Activated T-cell treated with anti-CD3 and anti-CD28 coated beads for 48 hours (primary cell): ENCODE results near the gene BAIAP3.

Experiments
- DNase-seq: peaks from one replicate; pipeline ENCODE4 v3.0.0-alpha.2; 2020; ENCODE audit warnings: low read depth

Gene BAIAP3

DNA sequence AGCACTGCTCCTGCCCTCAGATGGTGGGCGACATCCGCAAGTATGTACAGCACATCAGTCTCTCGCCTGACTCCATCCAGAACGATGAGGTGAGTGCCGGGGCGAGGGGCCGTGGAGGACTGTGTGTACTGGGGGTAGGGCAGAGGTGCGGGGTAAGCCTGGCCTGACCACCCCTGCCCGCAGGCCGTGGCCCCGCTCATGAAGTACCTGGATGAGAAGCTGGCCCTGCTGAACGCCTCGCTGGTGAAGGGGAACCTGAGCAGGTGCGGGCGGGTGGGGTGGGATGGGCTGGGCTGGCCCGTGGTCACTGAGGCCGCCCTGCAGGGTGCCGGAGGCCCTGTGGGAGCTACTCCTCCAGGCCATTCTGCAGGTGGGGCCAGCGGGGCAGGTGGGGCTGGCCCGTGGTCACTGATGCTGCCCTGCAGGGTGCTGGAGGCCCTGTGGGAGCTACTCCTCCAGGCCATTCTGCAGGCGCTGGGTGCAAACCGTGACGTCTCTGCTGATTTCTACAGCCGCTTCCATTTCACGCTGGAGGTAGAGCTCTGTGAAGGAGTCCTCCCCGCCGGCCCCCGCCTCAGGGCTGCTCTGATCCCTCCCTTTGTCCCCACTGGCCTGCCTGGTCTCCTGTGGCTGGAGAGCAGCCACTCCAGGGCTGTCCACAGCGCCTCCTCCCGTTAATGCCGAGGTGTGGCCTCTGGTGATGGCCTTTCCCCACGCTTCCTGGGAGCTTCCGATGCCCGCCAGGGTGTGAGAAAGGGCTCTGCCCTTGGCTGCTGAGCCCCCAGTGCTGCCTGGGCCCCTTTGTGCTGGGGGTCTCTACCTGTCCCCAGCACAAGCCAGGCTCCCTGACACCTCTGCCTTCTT is 13.2 kb downstream of the BAIAP3 start:
- no peak for DNase-seq

DNA sequence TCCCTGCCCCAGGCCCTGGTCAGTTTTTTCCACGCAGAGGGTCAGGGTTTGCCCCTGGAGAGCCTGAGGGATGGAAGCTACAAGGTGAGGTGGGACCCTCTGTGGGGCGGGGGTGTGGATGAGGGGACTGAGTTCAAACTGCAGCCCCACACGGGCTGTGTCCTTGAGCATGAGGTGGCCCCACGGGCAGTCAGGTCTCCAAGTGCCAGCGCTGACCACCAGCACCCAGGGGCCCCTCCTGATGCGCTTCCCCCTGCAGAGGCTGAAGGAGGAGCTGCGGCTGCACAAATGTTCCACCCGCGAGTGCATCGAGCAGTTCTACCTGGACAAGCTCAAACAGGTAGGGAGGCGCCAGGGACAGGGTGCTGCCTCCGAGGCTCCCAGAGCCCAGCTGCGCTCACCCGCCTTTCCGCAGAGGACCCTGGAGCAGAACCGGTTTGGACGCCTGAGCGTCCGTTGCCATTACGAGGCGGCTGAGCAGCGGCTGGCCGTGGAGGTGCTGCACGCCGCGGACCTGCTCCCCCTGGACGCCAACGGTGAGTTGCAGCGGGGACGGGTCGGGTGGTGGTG is 13.9 kb downstream of the BAIAP3 start:
- no peak for DNase-seq

DNA sequence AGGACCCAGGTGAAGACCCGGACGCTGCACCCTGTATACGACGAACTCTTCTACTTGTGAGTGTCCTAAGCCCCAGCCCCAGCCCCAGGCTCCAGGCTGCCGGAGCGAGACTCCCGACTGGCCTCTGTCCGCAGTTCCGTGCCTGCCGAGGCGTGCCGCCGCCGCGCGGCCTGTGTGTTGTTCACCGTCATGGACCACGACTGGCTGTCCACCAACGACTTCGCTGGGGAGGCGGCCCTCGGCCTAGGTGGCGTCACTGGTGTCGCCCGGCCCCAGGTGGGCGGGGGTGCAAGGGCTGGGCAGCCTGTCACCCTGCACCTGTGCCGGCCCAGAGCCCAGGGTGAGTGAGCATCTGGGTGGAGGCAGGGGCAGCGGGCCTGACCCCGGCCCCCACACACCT is 14.5 kb downstream of the BAIAP3 start:
- no peak for DNase-seq

DNA sequence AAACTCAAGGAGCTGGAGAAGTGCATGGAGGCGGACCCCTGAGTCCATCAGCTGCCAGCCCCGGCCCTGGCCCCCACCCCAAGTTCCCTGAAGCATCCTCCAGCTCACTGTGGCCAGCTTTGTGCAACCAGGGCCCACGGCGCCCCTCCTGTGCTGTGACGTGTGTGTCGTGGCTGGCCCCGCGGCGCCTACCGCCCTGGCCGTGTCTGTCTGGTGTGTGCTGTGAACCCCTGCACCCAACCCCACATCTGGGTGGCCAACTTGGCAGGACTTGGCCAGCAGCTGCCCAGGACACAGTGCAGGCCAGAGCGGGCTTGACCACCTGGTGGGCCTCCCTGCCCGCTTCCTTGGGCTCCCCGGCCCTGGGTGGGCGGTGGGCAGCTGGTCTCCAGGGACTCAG is 15.0 kb downstream of the BAIAP3 start:
- DNase-seq: no peak

DNA sequence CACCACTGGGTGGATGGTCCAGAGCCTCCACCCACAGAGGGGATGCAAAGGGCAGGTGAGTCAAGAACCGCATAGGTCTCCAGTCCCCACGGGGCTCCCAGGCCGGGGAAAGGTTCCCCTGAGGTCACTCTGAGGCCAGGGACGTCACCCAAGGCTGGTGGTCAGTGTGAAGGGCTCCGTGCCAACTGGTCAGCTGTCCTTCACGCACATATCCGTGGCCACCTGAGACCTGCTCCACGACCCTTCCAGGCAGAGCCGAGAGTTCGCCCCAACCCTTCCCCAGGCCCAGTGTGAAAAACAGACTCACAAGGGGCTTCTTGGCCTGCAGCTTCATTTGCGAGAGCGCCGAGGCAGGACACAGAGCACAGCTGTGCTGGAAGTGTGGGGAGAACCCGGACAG is 15.5 kb downstream of the BAIAP3 start:
- no peak for DNase-seq

DNA sequence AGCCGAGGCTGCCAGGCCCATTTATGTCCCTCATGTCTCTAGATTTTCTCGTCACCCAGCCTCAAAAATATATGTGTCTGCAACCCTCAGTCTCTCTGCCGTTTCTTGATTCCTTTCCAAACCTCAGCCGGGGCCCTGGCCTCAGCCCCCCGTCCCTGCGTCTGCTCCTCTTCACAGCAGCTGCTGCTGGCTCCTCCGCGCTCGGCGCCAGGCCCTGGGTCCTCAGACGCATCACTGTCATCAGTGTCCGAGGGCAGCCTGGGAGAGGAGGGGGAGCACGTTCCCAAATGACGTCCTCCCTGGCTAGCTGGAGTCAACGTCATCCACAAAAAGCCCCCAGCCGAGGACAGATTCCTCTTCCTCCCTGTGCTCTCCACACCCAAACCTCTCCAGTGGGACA is 15.9 kb downstream of the BAIAP3 start:
- DNase-seq: no peak

DNA sequence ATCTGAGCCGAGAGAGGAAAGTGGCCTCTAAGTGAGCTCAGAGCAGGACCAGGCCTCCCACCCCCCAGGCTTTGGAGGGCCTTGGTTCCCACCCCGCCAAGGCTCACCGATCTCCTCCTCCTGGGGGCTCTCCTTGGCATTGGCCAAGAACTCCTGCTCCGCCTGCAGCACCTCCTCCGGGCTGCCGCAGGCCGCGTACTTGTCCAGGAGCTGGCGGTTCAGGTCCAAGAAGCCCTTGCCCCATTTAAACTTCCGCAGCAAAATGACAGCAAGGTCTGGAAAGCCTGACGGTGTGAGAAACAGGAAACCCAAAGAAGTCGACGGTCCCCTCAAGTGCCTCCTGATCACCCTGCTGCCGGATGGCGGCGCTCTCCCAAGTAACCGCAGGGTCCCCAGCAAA is 16.5 kb downstream of the BAIAP3 start:
- no peak for DNase-seq

DNA sequence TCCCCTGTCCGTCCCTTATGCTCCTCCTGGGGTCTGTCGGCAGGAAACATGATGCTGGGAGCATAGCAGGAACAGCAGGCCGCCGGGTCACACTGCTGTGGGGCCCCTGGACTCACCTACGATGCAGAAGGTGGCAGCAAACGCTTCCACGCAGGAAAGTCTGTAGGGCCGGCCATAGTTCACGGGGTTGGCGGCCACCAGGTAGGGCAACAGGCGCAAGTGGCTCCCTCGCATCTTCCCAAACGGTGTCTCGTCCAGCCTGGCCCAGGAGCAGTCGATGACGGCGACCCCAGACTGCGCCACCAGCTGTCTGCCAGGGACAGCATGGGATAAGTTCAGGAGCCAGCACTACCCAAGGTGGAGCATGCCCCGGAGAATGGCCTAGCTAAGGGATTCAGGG is 17.2 kb downstream of the BAIAP3 start:
- no peak for DNase-seq

DNA sequence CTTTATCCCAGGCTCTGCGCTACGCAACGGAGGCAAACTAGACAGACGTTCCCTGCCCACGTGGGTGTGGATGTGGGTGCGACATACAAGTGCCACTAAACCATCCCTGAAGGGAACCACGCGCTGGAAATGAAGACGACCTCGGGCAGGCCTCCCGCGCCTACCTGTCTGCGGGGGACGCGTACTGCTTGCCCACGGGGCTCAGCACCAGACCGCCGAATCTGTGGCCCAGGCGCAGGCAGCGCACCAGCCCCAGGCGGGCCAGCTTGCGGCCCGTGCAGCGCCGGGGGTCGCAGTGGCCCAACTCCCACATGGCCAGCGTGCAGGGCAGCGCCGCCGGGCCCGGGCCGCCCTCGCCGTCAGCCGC is 17.8 kb downstream of the BAIAP3 start:
- DNase-seq: no peak

DNA sequence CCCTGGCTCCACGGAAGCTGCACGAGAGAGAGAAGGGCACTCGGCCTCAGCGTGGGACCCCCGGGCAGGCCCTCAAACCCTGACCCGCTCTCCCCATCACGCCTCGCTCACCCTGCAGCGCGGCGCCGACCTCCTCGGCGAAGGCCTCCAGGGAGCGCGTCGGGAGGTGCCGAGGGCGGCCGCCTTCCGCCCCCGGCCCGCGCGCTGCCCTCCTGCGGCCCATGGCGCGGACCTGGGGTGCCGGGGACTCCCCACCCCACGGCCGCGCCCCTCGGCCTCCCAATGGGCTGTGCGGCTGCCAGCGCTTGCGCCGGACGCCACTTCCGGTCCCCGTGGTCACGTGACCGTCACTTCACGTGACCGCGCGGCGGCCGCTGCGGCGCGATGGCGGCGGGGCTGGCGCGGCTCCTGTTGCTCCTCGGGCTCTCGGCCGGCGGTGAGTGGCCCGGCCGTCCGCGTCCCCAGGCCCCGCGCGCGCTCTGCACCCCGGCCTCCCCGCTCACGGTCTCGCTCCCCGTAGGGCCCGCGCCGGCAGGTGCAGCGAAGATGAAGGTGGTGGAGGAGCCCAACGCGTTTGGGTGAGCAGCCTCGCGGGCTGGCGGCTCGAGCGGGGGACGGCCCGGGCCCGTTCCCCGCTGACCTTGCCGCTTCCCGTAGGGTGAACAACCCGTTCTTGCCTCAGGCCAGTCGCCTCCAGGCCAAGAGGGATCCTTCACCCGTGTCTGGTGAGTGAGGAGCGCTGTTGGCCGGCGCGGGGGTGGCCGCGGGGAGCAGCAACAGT is 18.3 kb downstream of the BAIAP3 start, which contains the start of the genes GNPTG and TSR3:
Gene GNPTG (plus strand): TSS at position 350 of the 781 bp plus-strand sequence. CDS start 35 bp downstream, at position 385.
Gene TSR3 (minus strand): TSS at position 297 of the 781 bp plus-strand sequence. CDS start 74 bp downstream, at position 223.
- DNase-seq: peak; percentile 88

DNA sequence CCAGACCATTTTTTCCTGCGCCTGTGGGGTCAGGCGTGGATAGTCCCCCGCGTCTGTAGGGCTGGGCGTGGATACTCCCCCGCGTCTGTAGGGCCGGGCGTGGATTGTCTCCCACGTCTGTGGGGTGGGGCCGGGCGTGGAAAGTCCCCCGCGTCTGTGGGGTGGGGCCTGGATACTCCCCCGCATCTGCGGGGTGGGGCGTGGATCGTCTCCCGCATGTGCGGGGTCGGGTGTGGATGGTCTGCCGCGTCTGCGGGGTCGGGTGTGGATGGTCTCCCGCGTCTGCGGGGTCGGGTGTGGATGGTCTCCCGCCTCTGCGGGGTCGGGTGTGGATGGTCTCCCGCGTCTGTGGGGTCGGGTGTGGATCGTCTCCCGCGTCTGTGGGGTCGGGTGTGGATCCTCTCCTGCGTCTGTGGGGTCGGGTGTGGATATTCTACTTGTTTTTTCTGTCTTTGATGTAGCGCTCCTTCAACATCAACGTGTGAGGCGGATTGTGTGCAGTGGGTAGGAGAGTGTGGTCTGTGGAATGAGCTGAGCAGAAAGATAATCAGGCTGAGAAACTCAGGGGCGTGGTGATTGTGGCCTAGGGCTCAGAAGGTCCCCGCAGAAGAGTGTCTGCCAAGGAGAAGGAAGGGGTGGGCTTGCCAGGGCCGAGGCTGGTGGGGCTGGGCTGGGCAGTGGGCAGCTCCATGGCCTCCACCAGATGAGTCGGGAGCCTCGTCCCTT is 21.5 kb downstream of the BAIAP3 start:
- no peak for DNase-seq

DNA sequence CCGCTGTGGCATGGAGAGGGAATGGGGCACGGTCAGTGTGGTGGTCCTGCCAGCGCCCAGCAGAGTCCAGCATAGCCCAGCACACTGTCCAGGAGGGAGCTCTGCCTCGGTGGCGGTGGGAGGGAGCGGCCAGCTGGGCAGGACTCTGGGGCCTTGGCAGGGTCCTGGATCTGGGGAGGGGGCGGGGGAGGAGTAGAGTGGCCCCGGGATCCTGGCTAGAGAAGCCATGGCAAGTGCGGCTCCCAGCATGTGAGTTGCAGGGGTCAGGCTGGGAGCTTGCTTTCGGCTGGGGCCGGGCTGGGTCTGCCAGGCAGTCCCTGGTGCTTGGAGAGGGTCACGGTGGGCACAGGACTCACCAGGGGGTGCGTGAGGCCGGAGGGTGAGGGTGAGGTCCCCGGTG is 22.1 kb downstream of the BAIAP3 start:
- no peak for DNase-seq

DNA sequence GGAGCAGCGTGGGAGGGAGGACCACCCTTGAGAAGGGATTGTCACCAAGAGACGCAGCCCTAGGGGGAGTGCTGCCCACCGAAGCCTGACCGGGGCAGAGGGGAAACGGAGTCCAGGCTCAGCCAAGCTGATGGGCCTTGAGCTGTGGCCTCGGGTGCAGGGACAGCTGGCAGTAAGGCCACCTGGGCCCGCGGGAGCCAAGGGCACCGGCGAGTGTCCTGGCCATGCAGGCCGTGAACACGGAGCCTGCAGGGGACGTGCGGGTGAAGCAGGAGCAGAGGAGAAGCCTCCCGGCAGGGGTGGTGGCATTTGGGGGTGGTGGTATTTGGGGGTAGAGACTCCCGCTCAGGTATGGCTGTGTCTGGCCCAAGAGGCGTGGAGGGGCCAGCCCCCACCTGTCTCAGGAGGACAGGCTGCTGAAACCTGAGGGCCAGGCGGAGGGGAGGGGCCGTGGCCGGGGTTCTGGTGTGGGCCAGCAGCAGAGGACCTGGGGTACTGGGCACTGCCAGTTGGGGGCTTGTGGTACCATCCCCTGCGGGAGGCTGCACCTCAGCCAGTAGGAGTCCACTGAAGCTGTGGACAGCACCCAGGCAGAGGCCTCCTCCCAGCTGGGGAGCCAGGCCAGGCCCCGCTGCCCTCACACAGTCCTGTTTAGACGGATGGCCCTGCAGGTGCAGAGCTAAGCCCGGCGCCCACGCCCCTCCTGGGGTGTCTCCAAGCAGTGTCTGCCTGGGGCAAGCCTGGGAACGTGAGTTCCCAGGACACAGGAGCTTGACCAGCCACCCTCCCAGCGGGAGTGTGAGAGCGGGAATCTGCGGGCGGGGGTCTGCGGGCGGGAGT is 22.8 kb downstream of the BAIAP3 start:
- DNase-seq: no peak

DNA sequence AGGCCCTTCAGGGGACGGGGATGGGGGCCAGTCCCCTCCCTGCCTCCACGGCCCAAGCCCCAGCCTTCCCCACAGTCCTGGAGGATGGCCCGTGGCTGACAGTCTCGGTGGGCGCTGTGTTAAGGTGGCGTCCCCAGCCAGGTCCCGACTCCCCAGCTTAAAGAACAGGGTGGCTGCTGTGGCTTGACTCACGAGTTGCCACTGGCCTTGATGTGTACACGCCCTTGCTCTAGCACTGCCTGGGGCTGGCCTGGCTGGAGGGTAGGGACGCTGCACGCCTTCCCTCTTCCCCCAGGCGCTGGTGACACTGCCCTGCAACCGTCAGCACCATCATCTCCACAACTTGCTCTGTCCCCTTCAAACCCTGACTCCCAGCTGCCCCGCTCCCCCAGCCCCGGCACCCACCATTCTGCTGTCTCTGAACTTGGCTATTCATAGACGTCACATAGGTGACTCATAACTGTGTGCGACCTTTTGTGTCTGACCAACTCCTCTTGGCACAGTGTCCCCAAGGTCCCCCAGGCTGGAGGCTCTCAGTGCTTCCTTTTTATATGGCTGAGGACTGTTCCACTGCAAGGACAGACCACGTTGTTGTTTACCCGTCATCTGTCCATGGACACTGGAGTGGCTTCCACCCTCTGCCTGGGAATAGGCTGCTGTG is 24.6 kb downstream of the BAIAP3 start:
- DNase-seq: no peak

DNA sequence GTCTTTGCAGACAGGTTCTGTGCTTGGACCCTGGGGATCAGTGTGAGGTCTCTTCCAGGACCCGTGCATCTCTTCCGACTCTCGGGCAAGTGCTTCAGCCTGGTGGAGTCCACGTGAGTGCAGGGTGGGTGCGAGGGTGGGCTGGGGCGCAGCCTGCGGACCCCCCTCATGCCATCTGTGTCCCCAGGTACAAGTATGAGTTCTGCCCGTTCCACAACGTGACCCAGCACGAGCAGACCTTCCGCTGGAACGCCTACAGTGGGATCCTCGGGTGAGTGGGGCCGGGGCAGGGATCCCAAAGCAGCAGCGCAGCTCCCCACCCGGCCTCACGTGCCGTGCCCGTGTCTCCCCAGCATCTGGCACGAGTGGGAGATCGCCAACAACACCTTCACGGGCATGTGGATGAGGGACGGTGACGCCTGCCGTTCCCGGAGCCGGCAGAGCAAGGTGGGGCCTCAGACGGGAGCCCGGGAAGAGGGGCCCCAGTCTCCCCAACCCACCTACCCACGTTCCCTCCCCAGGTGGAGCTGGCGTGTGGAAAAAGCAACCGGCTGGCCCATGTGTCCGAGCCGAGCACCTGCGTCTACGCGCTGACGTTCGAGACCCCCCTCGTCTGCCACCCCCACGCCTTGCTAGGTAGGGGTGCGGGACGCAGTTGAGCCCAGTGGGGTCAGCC is 28.4 kb downstream of the BAIAP3 start:
- no peak for DNase-seq

DNA sequence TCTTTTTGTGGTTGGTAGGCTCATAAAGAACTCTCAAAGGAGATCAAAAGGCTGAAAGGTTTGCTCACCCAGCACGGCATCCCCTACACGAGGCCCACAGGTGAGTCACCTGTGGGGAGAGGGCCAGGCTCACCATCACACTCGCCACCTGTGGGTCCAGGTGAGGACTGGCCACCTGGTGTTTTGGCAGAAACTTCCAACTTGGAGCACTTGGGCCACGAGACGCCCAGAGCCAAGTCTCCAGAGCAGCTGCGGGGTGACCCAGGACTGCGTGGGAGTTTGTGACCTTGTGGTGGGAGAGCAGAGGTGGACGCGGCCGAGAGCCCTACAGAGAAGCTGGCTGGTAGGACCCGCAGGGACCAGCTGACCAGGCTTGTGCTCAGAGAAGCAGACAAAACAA is 29.4 kb downstream of the BAIAP3 start:
- DNase-seq: no peak

DNA sequence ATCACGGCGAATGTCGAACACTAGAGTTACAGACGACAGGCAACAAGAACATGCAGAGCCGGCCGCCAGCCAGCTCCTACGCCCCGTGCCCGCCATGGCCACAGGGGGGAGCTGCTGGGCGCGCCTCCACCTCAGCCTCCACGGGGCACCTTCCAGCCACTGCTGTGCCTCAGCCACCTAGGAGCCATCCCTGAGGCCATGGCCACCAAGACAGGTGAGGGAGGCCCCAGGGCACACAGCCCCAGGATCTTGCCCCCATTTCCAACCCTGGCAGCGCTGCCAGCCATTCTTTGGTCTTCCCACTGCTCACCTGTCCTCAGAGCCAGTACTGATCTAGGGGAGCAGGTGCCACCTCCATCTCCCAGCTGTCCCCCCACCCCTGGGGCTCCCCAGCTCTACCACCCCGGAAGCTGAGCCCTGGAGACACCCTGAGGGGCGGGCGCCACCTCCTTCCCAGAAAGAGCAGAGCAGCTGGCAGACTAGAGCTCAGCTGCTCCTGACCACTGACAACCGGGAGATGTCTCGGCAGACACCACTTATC is 30.1 kb downstream of the BAIAP3 start:
- DNase-seq: peak; percentile 69

DNA sequence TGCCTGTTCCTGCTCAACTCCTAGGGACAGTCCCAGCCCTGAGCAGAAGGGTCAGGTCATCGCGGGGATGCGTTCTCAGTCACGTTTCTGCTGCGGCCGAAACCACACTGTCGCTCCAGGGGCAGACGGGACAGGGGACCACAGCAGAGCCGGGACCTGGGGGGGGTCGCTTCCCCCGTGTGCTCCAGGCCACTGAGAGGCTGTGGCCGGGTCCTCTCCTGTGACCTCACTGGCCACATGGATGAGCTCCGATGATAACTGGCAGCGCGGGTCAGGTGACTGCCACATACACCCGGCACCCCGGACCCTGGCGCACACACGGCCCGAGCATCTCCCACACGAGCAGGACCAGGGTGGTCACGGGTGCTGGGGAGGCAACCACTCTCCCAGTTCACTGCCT is 31.1 kb downstream of the BAIAP3 start:
- DNase-seq: no peak

DNA sequence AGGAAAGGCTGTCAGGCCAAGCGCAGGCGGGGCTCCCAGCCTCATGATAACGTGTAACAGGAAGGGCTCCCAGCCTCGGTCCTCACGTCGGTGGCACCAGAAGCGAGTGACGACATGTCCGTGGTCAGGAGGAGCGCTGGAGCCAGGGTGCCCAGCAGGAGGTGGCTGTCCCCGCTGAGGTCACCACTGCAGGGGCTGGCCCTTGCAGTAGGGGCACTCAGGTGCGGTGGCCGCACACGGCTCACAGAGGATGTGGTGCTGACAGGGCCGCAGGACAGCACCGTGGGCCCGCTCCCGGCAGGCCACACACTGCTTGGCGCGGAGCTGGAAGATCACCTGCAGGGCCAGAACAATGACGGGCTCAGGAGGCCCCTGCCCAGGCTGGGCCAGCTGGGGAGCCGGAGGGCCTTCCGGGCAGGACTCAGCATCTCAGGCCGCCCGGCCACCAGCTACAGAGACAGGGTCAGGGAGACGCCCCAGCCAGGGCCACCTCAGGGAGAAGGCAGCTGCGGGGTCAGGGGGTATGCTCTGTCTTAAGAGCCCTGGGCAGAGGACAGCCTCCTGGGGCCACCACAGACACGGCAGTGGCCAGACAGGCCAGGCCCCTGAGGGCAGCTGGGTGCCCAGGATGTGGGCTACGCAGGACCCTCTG is 32.7 kb downstream of the BAIAP3 start:
- DNase-seq: no peak
